ENCODE data around the gene ZDHHC9.

- TF ChIP-seq CTCF (IDR thresholded peaks at IDR 0.05) (no peak), POLR2A (IDR thresholded peaks at IDR 0.05) (no peak)
Measured at GRCh38 chrX:129800186-129800585, 43.5 kb downstream of the ZDHHC9 start.

All from Peyer's patch (tissue), 4 donors.